Pancreas (tissue), 10 donors: ENCODE results near the gene GRK3. TPM values are rescaled to one million over a fixed set of nuclear protein-coding genes. Genes with fewer than 3 reads are reported as not detected.

Experiments
- ATAC-seq, 4 donors: fragments of 200-7000 bp; cut with Tn5 transposase; one replicate each; pipeline versions ENCODE4 v1.8.0 to v1.9.1; 2020; ENCODE audit warnings: mild to moderate bottlenecking in 4 of 4, moderate library complexity in 4 of 4
- DNase-seq, 6 donors: peaks; one replicate each; pipeline ENCODE4 v3.0.0-alpha.2; 2020
- FAIRE-seq: peaks from 2 replicates; lab custom pipeline; 2012; peaks lifted over from hg19 to GRCh38; lab: Jason Lieb, UNC
- H3K27ac ChIP-seq, 4 donors: fragments of 200-600 bp; sonication (generic); 1 replicate in 3 of 4; 2 replicates in 1 of 4; pipeline versions ENCODE4 v1.5.0 to v1.8.0; 2020
- H3K27me3 ChIP-seq, 4 donors: fragments of 200-600 bp; one replicate each; pipeline ENCODE4 v1.8.0; 2021
- H3K36me3 ChIP-seq, 3 donors: fragments of 200-600 bp; sonication (generic) in 1 of 3; one replicate each; pipeline versions ENCODE4 v1.5.0 to v1.8.0; 2020 to 2021
- H3K4me1 ChIP-seq, 3 donors: fragments of 200-600 bp; one replicate each; pipeline ENCODE4 v1.8.0; 2021
- H3K4me3 ChIP-seq, 4 donors: fragments of 200-600 bp; sonication (generic) in 2 of 4; one replicate each; pipeline versions ENCODE4 v1.5.0 to v1.8.0; 2020 to 2021
- H3K9me3 ChIP-seq, 4 donors: fragments of 200-600 bp; one replicate each; pipeline ENCODE4 v1.8.0; 2021
- CTCF ChIP-seq, 4 donors: fragments of 200-600 bp; sonication (generic) in 3 of 4; IDR thresholded peaks; one replicate each; pipeline versions ENCODE4 v1.5.0 to v1.8.0; 2021; ENCODE audit warnings: antibody characterized with exemption in 4 of 4
- WGBS, 2 donors: extraction: QIAGEN DNeasy Blood & Tissue Kit; methylation state at CpG; one replicate each; pipeline ENCODE4 v1.1.7; 2013; 5-methylcytosine and 5-hydroxymethylcytosine counted together
- intact Hi-C, 3 donors: fragments of 100-400 bp; cut with DNase I; formaldehyde crosslinking; loops; one replicate each; pipeline versions ENCODE4 v1.11.1 to v1.14.2; 2022
- polyA plus RNA-seq, 2 donors: library from polyadenylated mRNA; stranded (reverse); fragments of 200-250 nt; gene quantifications; one replicate each; pipeline ENCODE4 v1.2.3, GENCODE V29; 2013
- total RNA-seq, 6 donors: library from RNA; stranded (reverse); fragmentation: NEBNext Ultra II Directional in 4 of 6; extraction: Animal tissue kit (Norgen Biotek cat#: 25700) in 4 of 6; gene quantifications; one replicate each; pipeline versions ENCODE4 v1.2.1 to v1.2.4, GENCODE V29; 2021 to 2023
- donor health status: healthy with polysubstance abuse.
- donor health status: DM: no; HTN: no; CAD: no; lungs with moderate emphysema.
- donor health status: DM: no; HTN: no; CAD: no.
- donor health status: control.
- donor health status: control.
- donor health status: Bipolar disorder and iron deficiency.
- donor health status: DM: yes; HTN: yes; CAD: no.
- donor health status: DM: no; HTN: no; CAD: no.
- donor health status: DM: no; HTN: no; CAD: no.
- donor health status: DM: yes; HTN: yes; CAD: no.

The GRK3 gene
- total and polyA plus RNA-seq, 8 donors = 3.5 to 18.1 (median 7.6) TPM

GRCh38 chr22:25694196-25694907 lies 129.9 kb downstream of the GRK3 start:
- ATAC-seq (peak in 1 of 4 donors; percentile 25), DNase-seq (no peak), FAIRE-seq (no peak)
- H3K9me3 ChIP-seq = no peaks in the 10 kb centered on the region
- intact Hi-C loops = no loop called here
- no peak overlapping the region for H3K27ac ChIP-seq
- H3K4me3 ChIP-seq = no peak overlapping the region
- H3K27me3 ChIP-seq = no peaks in the 10 kb centered on the region
- H3K36me3 ChIP-seq = no peaks in the 10 kb centered on the region
- 75 to 82% methylated on average over 16 of the region's 16 CpGs for WGBS, 2 donors
- TF ChIP-seq CTCF (IDR thresholded peaks at IDR 0.05) = no peak
- no peaks in the 10 kb centered on the region for H3K4me1 ChIP-seq

GRCh38 chr22:25695146-25695545 lies 130.7 kb downstream of the GRK3 start:
- TF ChIP-seq CTCF (IDR thresholded peaks at IDR 0.05) = no peak
- 78 to 84% methylated on average over 5 of the region's 5 CpGs for WGBS, 2 donors
- FAIRE-seq (no peak), DNase-seq (no peak), ATAC-seq (no peak)
- H3K36me3 ChIP-seq = no peaks in the 10 kb centered on the region
- no peaks in the 10 kb centered on the region for H3K9me3 ChIP-seq
- H3K27me3 ChIP-seq = no peaks in the 10 kb centered on the region
- no peak overlapping the region for H3K4me3 ChIP-seq
- intact Hi-C loops = no loop called here
- no peaks in the 10 kb centered on the region for H3K4me1 ChIP-seq
- no peak overlapping the region for H3K27ac ChIP-seq

GRCh38 chr22:25696763-25697162 lies 132.3 kb downstream of the GRK3 start:
- no peak for TF ChIP-seq CTCF (IDR thresholded peaks at IDR 0.05)
- 73 to 91% methylated on average over 2 of the region's 2 CpGs for WGBS, 2 donors
- intact Hi-C loops = no loop called here
- no peak for ATAC-seq
- DNase-seq = no peak
- H3K4me3 ChIP-seq = no peak overlapping the region
- no peaks in the 10 kb centered on the region for H3K4me1 ChIP-seq
- H3K9me3 ChIP-seq = no peaks in the 10 kb centered on the region
- H3K36me3 ChIP-seq = no peaks in the 10 kb centered on the region
- FAIRE-seq = no peak
- no peak overlapping the region for H3K27ac ChIP-seq
- no peaks in the 10 kb centered on the region for H3K27me3 ChIP-seq

GRCh38 chr22:25697181-25697664 lies 132.7 kb downstream of the GRK3 start:
- WGBS, 2 donors = 84 to 85% methylated on average over 5 of the region's 5 CpGs
- FAIRE-seq = no peak
- DNase-seq = no peak
- no peak for ATAC-seq
- H3K4me3 ChIP-seq = no peak overlapping the region
- intact Hi-C loops = no loop called here
- no peak for TF ChIP-seq CTCF (IDR thresholded peaks at IDR 0.05)
- H3K36me3 ChIP-seq = no peaks in the 10 kb centered on the region
- no peaks in the 10 kb centered on the region for H3K9me3 ChIP-seq
- H3K4me1 ChIP-seq = no peaks in the 10 kb centered on the region
- H3K27ac ChIP-seq = no peak overlapping the region
- H3K27me3 ChIP-seq = no peaks in the 10 kb centered on the region

GRCh38 chr22:25697978-25698377 lies 133.5 kb downstream of the GRK3 start:
- no peak overlapping the region for H3K4me3 ChIP-seq
- DNase-seq (no peak), FAIRE-seq (no peak), ATAC-seq (no peak)
- no peaks in the 10 kb centered on the region for H3K4me1 ChIP-seq
- no peak for TF ChIP-seq CTCF (IDR thresholded peaks at IDR 0.05)
- H3K27me3 ChIP-seq = no peaks in the 10 kb centered on the region
- intact Hi-C loops = no loop called here
- WGBS, 2 donors = 74 to 85% methylated on average over 2 of the region's 2 CpGs
- no peak overlapping the region for H3K27ac ChIP-seq
- H3K9me3 ChIP-seq = no peaks in the 10 kb centered on the region
- H3K36me3 ChIP-seq = no peaks in the 10 kb centered on the region
